Endothelial cell of umbilical vein (primary cell): ENCODE data around the gene TPP2. TPM values are rescaled to one million over a fixed set of nuclear protein-coding genes. Genes with fewer than 3 reads are reported as not detected.

Source experiments
- BruUV-seq: library from RNA; stranded (reverse); fragments of 400-500 nt; replicated peaks from 2 replicates; lab custom pipeline; 2021; lab: Mats Ljungman, UMichigan
- CTCF ChIA-PET: fragments of 300-600, 350-600 bp; sonication (Branson Sonifier 250); formaldehyde crosslinking; loops from one replicate; lab custom pipeline; 2021; ENCODE audit warnings: antibody characterized with exemption, inconsistent platforms; lab: Charles Lee
- POLR2A ChIA-PET: fragments of 300-600, 350-600 bp; sonication (Branson Sonifier 250); formaldehyde crosslinking; loops from one replicate; lab custom pipeline; 2021; ENCODE audit warnings: antibody characterized with exemption, inconsistent platforms; lab: Charles Lee
- DNase-seq: peaks from one replicate; pipeline ENCODE4 v3.0.0-alpha.2; 2011; ENCODE audit warnings: low read depth, low spot score
- FAIRE-seq: peaks from 2 replicates; lab custom pipeline; 2011; peaks lifted over from hg19 to GRCh38; lab: Jason Lieb, UNC
- H2AFZ ChIP-seq: 2 replicates; pipeline ENCODE4 v1.6.0; 2012; ENCODE audit warnings: low read depth, low read length, control low read depth, inconsistent platforms
- H3K27ac ChIP-seq: 2 replicates; pipeline ENCODE4 v1.5.1; 2011; ENCODE audit warnings: low read depth, mild to moderate bottlenecking, control low read depth, low read length, moderate library complexity; ENCODE audit not compliant: insufficient read depth
- H3K27me3 ChIP-seq, 2 experiments: 2 replicates each; pipeline versions ENCODE4 v1.6.0 to v1.6.1; 2011; ENCODE audit warnings: low read length in 2 of 2, mixed read lengths in 1 of 2; ENCODE audit not compliant: control insufficient read depth in 2 of 2, insufficient read depth in 2 of 2
- H3K36me3 ChIP-seq, 2 experiments: 2 replicates in 1 of 2; 3 replicates in 1 of 2; pipeline ENCODE4 v1.5.1; 2011; ENCODE audit warnings: low read length in 2 of 2, mild to moderate bottlenecking in 1 of 2, moderate library complexity in 1 of 2; ENCODE audit not compliant: control insufficient read depth in 2 of 2, insufficient read depth in 2 of 2; ENCODE audit errors: extremely low read depth in 1 of 2
- H3K4me1 ChIP-seq: 3 replicates; pipeline ENCODE4 v1.5.1; 2011; ENCODE audit warnings: mild to moderate bottlenecking, low read length; ENCODE audit not compliant: control insufficient read depth, insufficient read depth; ENCODE audit errors: extremely low read depth
- H3K4me2 ChIP-seq: 2 replicates; pipeline ENCODE4 v1.6.1; 2011; ENCODE audit warnings: low read length, control low read depth, mixed read lengths; ENCODE audit not compliant: insufficient read depth
- H3K4me3 ChIP-seq, 3 experiments: fragments of 200-600 bp in 1 of 3; sonication (generic), shearing (Covaris generic) in 1 of 3; replicated peaks in 1 of 3; 2 replicates each; pipeline ENCODE4 v1.5.1; 2011 to 2016; ENCODE audit warnings: control low read depth in 3 of 3, low read length in 3 of 3, mild to moderate bottlenecking in 2 of 3, inconsistent platforms in 1 of 3, low read depth in 1 of 3, moderate library complexity in 1 of 3; ENCODE audit not compliant: insufficient read depth in 1 of 3
- H3K79me2 ChIP-seq: 2 replicates; pipeline ENCODE4 v1.6.0; 2012; ENCODE audit warnings: low read length, inconsistent platforms; ENCODE audit not compliant: control insufficient read depth, insufficient read depth
- H3K9ac ChIP-seq: replicated peaks from 2 replicates; pipeline ENCODE3; 2011; ENCODE audit warnings: low read length, control low read depth; ENCODE audit not compliant: insufficient read depth; ENCODE audit errors: extremely low read depth
- H3K9me1 ChIP-seq: replicated peaks from 3 replicates; pipeline ENCODE4 v1.6.0; 2011; ENCODE audit warnings: mild to moderate bottlenecking, low read length; ENCODE audit not compliant: control insufficient read depth, insufficient read depth; ENCODE audit errors: extremely low read depth
- H3K9me3 ChIP-seq: replicated peaks from 2 replicates; pipeline ENCODE4 v1.5.1; 2012; ENCODE audit warnings: low read length, inconsistent platforms; ENCODE audit not compliant: control insufficient read depth, insufficient read depth
- H4K20me1 ChIP-seq: replicated peaks from 2 replicates; pipeline ENCODE3; 2011; ENCODE audit warnings: mild to moderate bottlenecking, low read length; ENCODE audit not compliant: control insufficient read depth, insufficient read depth; ENCODE audit errors: extremely low read depth
- MYC ChIP-seq: IDR thresholded peaks from one replicate; pipeline ENCODE4 v1.6.1; 2011; ENCODE audit warnings: mild to moderate bottlenecking, low read depth, low read length
- POLR2AphosphoS5 ChIP-seq: IDR thresholded peaks from 2 replicates; pipeline ENCODE4 v1.6.1; 2012; ENCODE audit warnings: low read depth, mild to moderate bottlenecking, control low read depth, low read length, moderate library complexity; ENCODE audit not compliant: insufficient read depth
- dilution Hi-C: fragments of 300-500 bp; cut with MboI; formaldehyde crosslinking; loops from one replicate; pipeline ENCODE4 v1.15.0; 2019; ENCODE audit warnings: low sequenced_read_pairs; ENCODE audit not compliant: extremely low pct_ligation_motif_present
- intact Hi-C: fragments of 100-400 bp; cut with micrococcal nuclease; formaldehyde crosslinking; loops from one replicate; pipeline ENCODE4 v1.10.0; 2022
- polyA plus RNA-seq, 4 experiments: library from polyadenylated mRNA; depleted of rRNA in 3 of 4; stranded (reverse) in 3 of 4; unstranded in 1 of 4; fragments of >200 nt; gene quantifications; 2 replicates each; pipeline versions ENCODE4 v1.2.1 to v1.2.3, GENCODE V29; 2011 to 2012; ENCODE audit warnings: missing spikeins in 1 of 4
- total RNA-seq: library from RNA; stranded (reverse); gene quantifications from 2 replicates; pipeline ENCODE4 v1.2.3, GENCODE V29; 2021
- TF ChIP-seq, protein P1 (sequence below): IDR thresholded peaks from 2 replicates; pipeline ENCODE4 v1.6.1; 2011; ENCODE audit not compliant: insufficient read depth, insufficient read length

TPP2 gene
- total and polyA plus RNA-seq, 2 donors (not counting 3 experiments of a cell fraction or from before 2014, with no cell fraction given): 11.5 to 46.7 TPM

DNA sequence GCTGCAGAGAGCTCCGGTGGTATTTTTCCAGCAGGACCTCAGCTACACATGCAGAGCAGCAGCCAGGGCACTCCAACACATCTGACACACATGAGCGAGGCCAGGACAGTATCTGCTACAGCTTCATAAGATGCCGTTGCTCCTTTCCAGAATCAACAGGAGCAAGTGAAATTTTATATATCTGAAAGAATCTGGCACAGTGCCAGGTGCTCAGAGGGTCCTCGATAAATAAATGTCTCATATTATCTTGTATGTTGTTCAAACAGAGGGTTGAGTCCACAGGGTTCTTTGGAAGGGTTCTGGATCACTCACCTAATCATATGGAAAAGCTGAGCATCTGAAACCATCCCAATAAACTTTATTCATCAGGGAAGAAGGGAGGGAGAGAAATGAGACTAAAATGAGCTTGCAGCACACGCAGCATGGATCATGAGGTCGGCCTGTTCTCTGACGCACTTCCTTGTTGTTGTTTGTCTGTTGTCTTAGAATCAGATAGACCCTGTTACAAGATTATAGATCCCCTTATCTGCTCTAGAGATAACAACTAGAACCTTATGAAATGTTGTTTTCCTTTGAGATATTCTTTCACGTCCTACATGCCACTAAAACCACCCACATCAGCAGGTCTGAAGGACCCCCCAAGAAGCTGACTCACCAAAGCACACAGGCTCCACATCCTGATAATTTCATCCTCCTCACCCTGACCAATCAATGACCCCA is 101.3 kb downstream of the TPP2 start:
- Histone ChIP-seq H3K4me3 (no peak overlapping the region), H3K4me2 (no peak overlapping the region), H3K9me1 (no peaks in the 10 kb centered on the region), H3K4me1 (peaks cover 4% of the 10 kb centered on the region), H2AFZ (no peak overlapping the region), H3K27ac (no peak overlapping the region), H3K27me3 (peaks cover 7 to 9% of the 10 kb centered on the region in 2 experiments), H3K36me3 (no peaks in the 10 kb centered on the region), H3K79me2 (no peaks in the 10 kb centered on the region), H3K9ac (no peak overlapping the region), H4K20me1 (no peaks in the 10 kb centered on the region), H3K9me3 (no peaks in the 10 kb centered on the region)
- DNase-seq (no peak), FAIRE-seq (no peak)
- dilution Hi-C loops (no loop called here), intact Hi-C loops (no loop called here)
- ChIA-PET CTCF (no interaction called here), POLR2A (no interaction called here)
- no TSS peak for BruUV-seq
- TF ChIP-seq MYC: no peak

DNA sequence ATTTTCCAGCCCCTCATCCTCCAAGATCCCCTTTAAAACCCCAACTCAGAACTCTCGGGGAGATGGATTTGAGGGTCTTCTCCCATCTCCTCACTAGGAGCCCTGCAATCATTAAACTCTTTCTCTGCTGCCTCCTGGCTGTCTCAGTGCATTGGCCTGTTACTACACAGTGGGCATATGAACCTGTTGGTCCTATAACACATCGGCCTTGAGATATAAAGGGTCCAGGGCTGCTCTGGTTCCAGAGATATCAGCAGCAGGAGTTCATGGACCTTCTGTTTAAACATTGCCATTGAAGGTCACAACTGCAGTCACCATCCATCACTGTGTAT is 101.8 kb downstream of the TPP2 start:
- H3K4me2 ChIP-seq: no peak overlapping the region
- no peak overlapping the region for H2AFZ ChIP-seq
- no peaks in the 10 kb centered on the region for H4K20me1 ChIP-seq
- DNase-seq (no peak), FAIRE-seq (no peak)
- H3K4me3 ChIP-seq: no peak overlapping the region
- H3K4me1 ChIP-seq: peaks cover 8% of the 10 kb centered on the region
- intact Hi-C loops: no loop called here
- H3K27ac ChIP-seq: no peak overlapping the region
- H3K36me3 ChIP-seq: no peaks in the 10 kb centered on the region
- BruUV-seq: no TSS peak
- POLR2A ChIA-PET: no interaction called here
- dilution Hi-C loops: no loop called here
- no peaks in the 10 kb centered on the region for H3K9me3 ChIP-seq
- no peak overlapping the region for H3K9ac ChIP-seq
- peaks cover 6 to 9% of the 10 kb centered on the region in 2 experiments for H3K27me3 ChIP-seq
- no peaks in the 10 kb centered on the region for H3K79me2 ChIP-seq
- H3K9me1 ChIP-seq: no peaks in the 10 kb centered on the region
- TF ChIP-seq POLR2AphosphoS5: no peak
- TF ChIP-seq, protein P1, sequence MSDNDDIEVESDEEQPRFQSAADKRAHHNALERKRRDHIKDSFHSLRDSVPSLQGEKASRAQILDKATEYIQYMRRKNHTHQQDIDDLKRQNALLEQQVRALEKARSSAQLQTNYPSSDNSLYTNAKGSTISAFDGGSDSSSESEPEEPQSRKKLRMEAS: no peak
- CTCF ChIA-PET: no interaction called here
